Heart left ventricle (tissue), 16 donors: ENCODE data around the gene LAMA5. TPM values are rescaled to one million over a fixed set of nuclear protein-coding genes. Genes with fewer than 3 reads are reported as not detected.

Source experiments
- ATAC-seq, 4 donors: fragments of 200-7000 bp; cut with Tn5 transposase; one replicate each; pipeline ENCODE4 v1.9.1; 2020 to 2022; ENCODE audit warnings: moderate library complexity in 4 of 4, mild to moderate bottlenecking in 3 of 4, moderate number of reproducible peaks in 1 of 4
- DNase-seq, 5 donors: peaks; one replicate each; pipeline ENCODE4 v3.0.0-alpha.2; 2020
- H3K27ac ChIP-seq, 12 donors: fragments of 200-600 bp; sonication (generic) in 4 of 12; one replicate each; pipeline versions ENCODE4 v1.5.0 to v1.8.0; 2016 to 2022; ENCODE audit warnings: mild to moderate bottlenecking in 2 of 12
- H3K27me3 ChIP-seq, 9 donors: fragments of 200-600 bp; sonication (generic) in 2 of 9; one replicate each; pipeline versions ENCODE4 v1.5.1 to v1.8.0; 2016 to 2022; ENCODE audit warnings: mild to moderate bottlenecking in 3 of 9
- H3K36me3 ChIP-seq, 9 donors: fragments of 200-600 bp; sonication (generic) in 2 of 9; one replicate each; pipeline versions ENCODE4 v1.5.0 to v1.8.0; 2018 to 2022; ENCODE audit warnings: mild to moderate bottlenecking in 2 of 9
- H3K4me1 ChIP-seq, 12 donors: fragments of 200-600 bp; sonication (generic) in 4 of 12; one replicate each; pipeline versions ENCODE4 v1.5.0 to v1.8.0; 2016 to 2022; ENCODE audit warnings: mild to moderate bottlenecking in 3 of 12
- H3K4me3 ChIP-seq, 12 donors: fragments of 200-600 bp; sonication (generic) in 4 of 12; one replicate each; pipeline versions ENCODE4 v1.5.0 to v1.8.0; 2017 to 2022; ENCODE audit warnings: mild to moderate bottlenecking in 9 of 12, moderate library complexity in 4 of 12
- H3K9me3 ChIP-seq, 12 donors: fragments of 200-600 bp; sonication (generic) in 4 of 12; one replicate each; pipeline versions ENCODE4 v1.5.0 to v1.8.0; 2016 to 2022; ENCODE audit warnings: mild to moderate bottlenecking in 1 of 12
- POLR2A ChIP-seq, 2 donors: fragments of 450-650 bp; IDR thresholded peaks; one replicate each; pipeline ENCODE4 v1.6.1; 2017; ENCODE audit warnings: antibody characterized with exemption in 2 of 2, mild to moderate bottlenecking in 2 of 2, moderate library complexity in 2 of 2
- WGBS, 4 donors: extraction: QIAGEN DNeasy Blood & Tissue Kit in 2 of 4; methylation state at CpG; one replicate each; pipeline versions ENCODE4 v1.1.5 to v1.1.7; 2013 to 2018; 5-methylcytosine and 5-hydroxymethylcytosine counted together
- intact Hi-C, 10 donors: fragments of 100-400 bp; cut with DNase I; formaldehyde crosslinking; loops; one replicate each; pipeline versions ENCODE4 v1.11.1 to v1.14.2; 2022
- polyA plus RNA-seq, 2 donors: library from polyadenylated mRNA; stranded (reverse); fragments of 200-250 nt; gene quantifications; one replicate each; pipeline ENCODE4 v1.2.3, GENCODE V29; 2013
- total RNA-seq, 9 donors: library from RNA; depleted of rRNA in 2 of 9; stranded (reverse); fragments of >200 nt in 2 of 9; fragmentation: NEBNext Ultra II Directional in 3 of 9; extraction: Animal tissue kit (Norgen Biotek cat#: 25700) in 3 of 9; gene quantifications; one replicate each; pipeline versions ENCODE4 v1.1.0 to v1.2.4, GENCODE V29; 2016 to 2023
- TF ChIP-seq, protein P1 (sequence below), 12 donors: fragments of 200-600 bp; sonication (generic) in 4 of 12; IDR thresholded peaks; one replicate each; pipeline versions ENCODE4 v1.5.0 to v1.8.0; 2018 to 2022; ENCODE audit warnings: antibody characterized with exemption in 12 of 12, mild to moderate bottlenecking in 5 of 12
- donor health status: ischemic (EF 13 %, LVEDD 7.1; RV severe dilation, severe dysfunction).
- donor health status: healthy with polysubstance abuse.
- donor health status: DM: no; HTN: yes; CAD: no.
- donor health status: DM: no; HTN: no; CAD: no.
- donor health status: ischemic (EF 25% LVEDD 6.9; RV normal size, moderate dysfunction).
- donor health status: ischemic (EF 25% LVEDD 5.7; RV mildly dilated, moderate dysfunction).
- donor health status: healthy.
- donor health status: DM: yes; HTN: yes; CAD: no.
- donor health status: ischemic (EF 35%, LVEDD 5.7; RV mildly dilated, moderate dysfunction).
- donor health status: nonischemic (EF 11% LVEDD 7.7; RV severe dilation, severe dysfunction).
- donor health status: DM: yes; HTN: yes; CAD: no.
- donor health status: PGD.
- donor health status: ischemic (EF 29% LVEDD 5.4; RV normal size, mild dysfunction).
- donor health status: nonischemic (EF 23%, LVEDD 6.1; RV moderate dilation, normal function).

LAMA5 gene
- total and polyA plus RNA-seq, 11 donors = 57.4 to 128 (median 73.6) TPM

DNA sequence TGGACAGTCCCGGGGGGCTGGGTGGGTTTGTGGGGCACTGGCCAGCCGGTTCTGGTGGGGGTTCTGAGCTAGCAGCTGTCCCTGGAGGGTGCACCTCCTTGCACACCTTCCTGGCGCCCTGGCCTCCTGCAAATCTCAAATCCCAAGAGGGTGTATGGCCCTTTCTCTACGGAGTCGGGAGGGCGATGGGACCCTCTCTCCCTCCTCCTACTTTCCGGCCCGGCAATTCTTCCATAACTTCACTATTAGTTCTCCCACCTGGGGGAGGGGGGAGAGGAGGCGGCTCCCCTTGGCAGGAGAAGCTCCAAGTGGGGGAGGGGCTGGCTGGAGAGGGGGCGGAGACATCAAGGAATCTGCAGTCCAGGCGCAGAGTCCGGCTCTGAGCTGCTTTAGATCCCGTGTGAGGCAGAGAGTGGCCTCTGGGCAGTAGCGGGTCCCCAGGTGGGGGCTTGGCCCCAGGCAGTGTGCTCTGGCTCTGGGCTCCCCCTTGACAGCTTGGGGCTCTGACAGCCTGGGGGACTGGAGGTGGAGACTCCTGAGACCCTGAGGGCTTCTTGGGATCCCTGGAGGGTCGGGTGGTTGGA lies 1.4 kb upstream of the LAMA5 start:
- Histone ChIP-seq H3K9me3 (no peaks in the 10 kb centered on the region), H3K36me3 (no peaks in the 10 kb centered on the region), H3K27ac (peak overlapping the region in 9 of 12 donors; percentile 76 to 97 (median 93)), H3K4me3 (peak overlapping the region in 8 of 12 donors; percentile 85 to 96 (median 92)), H3K4me1 (peaks cover 6 to 78% (median 66%) of the 10 kb centered on the region in 12 donors), H3K27me3 (peaks cover 0 to 36% (median 0%) of the 10 kb centered on the region in 9 donors)
- intact Hi-C loops = loop anchor here in 1 of 10 donors (5.0 kb wide), 1 partner anchor 66 kb away; the partner anchor contains the start of gene ADRM1
- TF ChIP-seq, protein P1, sequence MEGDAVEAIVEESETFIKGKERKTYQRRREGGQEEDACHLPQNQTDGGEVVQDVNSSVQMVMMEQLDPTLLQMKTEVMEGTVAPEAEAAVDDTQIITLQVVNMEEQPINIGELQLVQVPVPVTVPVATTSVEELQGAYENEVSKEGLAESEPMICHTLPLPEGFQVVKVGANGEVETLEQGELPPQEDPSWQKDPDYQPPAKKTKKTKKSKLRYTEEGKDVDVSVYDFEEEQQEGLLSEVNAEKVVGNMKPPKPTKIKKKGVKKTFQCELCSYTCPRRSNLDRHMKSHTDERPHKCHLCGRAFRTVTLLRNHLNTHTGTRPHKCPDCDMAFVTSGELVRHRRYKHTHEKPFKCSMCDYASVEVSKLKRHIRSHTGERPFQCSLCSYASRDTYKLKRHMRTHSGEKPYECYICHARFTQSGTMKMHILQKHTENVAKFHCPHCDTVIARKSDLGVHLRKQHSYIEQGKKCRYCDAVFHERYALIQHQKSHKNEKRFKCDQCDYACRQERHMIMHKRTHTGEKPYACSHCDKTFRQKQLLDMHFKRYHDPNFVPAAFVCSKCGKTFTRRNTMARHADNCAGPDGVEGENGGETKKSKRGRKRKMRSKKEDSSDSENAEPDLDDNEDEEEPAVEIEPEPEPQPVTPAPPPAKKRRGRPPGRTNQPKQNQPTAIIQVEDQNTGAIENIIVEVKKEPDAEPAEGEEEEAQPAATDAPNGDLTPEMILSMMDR (IDR thresholded peaks at IDR 0.05) = no peak
- TF ChIP-seq POLR2A (IDR thresholded peaks at IDR 0.05) = no peak
- 12 to 22% (median 20%) methylated on average over 13 to 15 of the region's 15 CpGs for WGBS, 4 donors
- DNase-seq (peak in 4 of 5 donors; percentile 48 to 70 (median 60)), ATAC-seq (no peak)

DNA sequence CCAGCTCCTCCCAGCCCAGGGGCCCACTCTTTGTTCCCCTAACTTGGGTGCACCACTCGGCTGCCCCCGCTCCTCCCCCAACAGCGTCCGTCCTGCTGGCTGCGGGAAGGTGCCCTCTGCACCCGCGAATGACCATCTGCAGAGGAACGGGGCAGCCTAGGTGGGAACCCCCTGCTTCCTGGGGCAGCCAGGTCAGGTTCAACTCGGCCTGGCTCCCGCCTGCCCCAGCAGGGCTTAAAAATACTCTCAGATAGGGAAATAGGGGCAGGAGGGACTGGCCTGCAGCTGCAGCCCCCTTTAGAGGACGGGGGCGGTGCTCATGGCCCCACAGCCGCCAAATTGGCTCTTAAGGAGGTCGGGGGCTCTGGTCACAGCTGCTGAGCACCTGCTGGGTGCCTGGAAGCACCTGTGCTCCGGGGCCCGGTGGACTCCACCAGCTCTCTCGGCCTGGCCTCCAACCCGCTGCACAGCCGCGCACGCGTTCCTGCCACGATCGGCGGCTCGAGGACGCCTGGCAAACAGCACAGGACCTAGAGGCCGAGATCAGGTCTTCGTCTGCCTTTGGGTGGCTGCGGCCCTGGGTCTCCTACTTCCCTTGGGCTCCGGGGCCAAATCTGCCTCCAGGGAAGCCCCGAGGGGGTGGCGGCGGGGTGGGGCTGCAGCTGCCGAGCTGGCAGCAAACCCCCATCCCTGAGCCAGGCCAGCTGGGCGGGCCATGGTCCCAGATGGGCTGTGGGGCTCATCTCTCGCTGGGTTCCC lies 700 bp upstream of the LAMA5 start:
- Histone ChIP-seq H3K36me3 (no peaks in the 10 kb centered on the region), H3K9me3 (no peaks in the 10 kb centered on the region), H3K4me1 (peaks cover 12 to 85% (median 73%) of the 10 kb centered on the region in 12 donors), H3K4me3 (peak overlapping the region; percentile 75 to 97 (median 92)), H3K27me3 (peaks cover 0 to 36% (median 0%) of the 10 kb centered on the region in 9 donors), H3K27ac (peak overlapping the region; percentile 76 to 97 (median 93))
- TF ChIP-seq, protein P1 (IDR thresholded peaks at IDR 0.05) = no peak
- no peak for TF ChIP-seq POLR2A (IDR thresholded peaks at IDR 0.05)
- intact Hi-C loops = loop anchor here in 1 of 10 donors (5.0 kb wide), 1 partner anchor 66 kb away; the partner anchor contains the start of gene ADRM1
- 4 to 10% (median 6%) methylated on average over 24 to 37 of the region's 37 CpGs for WGBS, 4 donors
- ATAC-seq (no peak), DNase-seq (peak in 4 of 5 donors; percentile 41 to 77 (median 64))

DNA sequence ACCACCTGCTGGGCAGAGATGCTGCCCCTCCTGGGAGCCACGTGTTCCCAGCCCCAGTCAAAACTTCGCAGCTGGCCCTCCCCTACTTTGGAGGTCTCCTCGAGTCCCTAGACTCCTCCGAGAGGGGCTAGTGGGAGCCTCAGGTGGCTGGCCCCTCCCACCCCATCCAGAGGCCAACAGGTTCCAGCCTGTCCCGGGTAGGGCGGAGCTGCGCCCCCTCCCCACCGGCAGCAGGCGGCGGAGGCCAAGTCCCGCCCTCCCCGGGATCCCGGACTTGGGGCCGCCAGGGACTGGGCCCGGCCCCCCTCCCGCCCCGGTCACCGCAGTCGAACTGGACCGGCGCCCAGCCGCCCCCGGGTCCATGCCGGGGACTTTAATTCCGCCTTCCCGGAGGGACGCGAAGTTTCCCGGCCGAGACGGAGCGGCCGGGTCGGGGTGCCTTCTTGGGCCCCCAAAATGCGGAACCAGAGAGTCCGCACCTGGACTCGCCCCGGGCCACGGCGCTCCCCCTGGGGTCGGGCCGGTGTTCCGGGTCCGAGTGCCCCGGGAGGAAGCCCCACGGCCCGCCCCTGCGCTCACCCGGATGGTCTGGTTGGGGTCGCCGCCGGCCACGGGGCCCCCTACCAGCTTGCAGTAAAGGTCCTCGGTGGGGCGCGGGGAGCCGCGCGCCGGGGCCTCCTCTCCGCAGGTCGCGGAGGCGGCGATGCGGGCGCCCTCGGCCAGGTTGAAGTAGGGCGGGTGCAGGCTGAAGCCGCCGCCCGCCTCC lies 559 bp downstream of the LAMA5 start:
- DNase-seq = peak; percentile 50 to 75 (median 57)
- ATAC-seq = peak in 3 of 4 donors; percentile 2 to 23 (median 11)
- 0 to 1% (median 1%) methylated on average over 19 to 72 of the region's 72 CpGs for WGBS, 4 donors
- H3K9me3 ChIP-seq = no peaks in the 10 kb centered on the region
- H3K4me3 ChIP-seq = peak overlapping the region; percentile 75 to 97 (median 92)
- H3K4me1 ChIP-seq = peaks cover 19 to 97% (median 81%) of the 10 kb centered on the region in 12 donors
- peaks cover 0 to 36% (median 0%) of the 10 kb centered on the region in 9 donors for H3K27me3 ChIP-seq
- peaks cover 0 to 10% (median 0%) of the 10 kb centered on the region in 9 donors for H3K36me3 ChIP-seq
- TF ChIP-seq POLR2A (IDR thresholded peaks at IDR 0.05) = no peak
- TF ChIP-seq, protein P1 (IDR thresholded peaks at IDR 0.05) = no peak
- intact Hi-C loops = loop anchor here in 1 of 10 donors (5.0 kb wide), 1 partner anchor 64 kb away; the partner anchor contains the start of gene ADRM1
- peak overlapping the region; percentile 84 to 97 (median 93) for H3K27ac ChIP-seq
